ENCODE measurements around the gene MICAL1. TPM values are rescaled to one million over a fixed set of nuclear protein-coding genes. Genes with fewer than 3 reads are reported as not detected.
A peak's percentile ranks its signal among the peaks of the same experiment; 100 is the strongest.

Gene MICAL1
- total and polyA plus RNA-seq, 2 donors (not counting 1 experiment from before 2014, with no cell fraction given): 202 to 319 TPM

GRCh38 chr6:109484122-109484521 lies 28.6 kb upstream of the MICAL1 start:
- peaks cover 40% of the 10 kb centered on the region for H3K4me1 Mint-ChIP-seq
- H3K9me3 ChIP-seq (ENCODE audit: control extremely low read depth in 1 of 3, control insufficient read depth in 2 of 3, insufficient read depth in 1 of 3, low read length in 2 of 3): no peaks in the 10 kb centered on the region
- WGBS (ENCODE audit: insufficient coverage): 94% methylated on average over 2 of the region's 3 CpGs
- H3K4me1 ChIP-seq (ENCODE audit: control insufficient read depth in 2 of 2, insufficient read depth in 2 of 2, low read length in 2 of 2): peaks cover 31 to 47% of the 10 kb centered on the region in 2 donors
- ATAC-seq (ENCODE audit: low read depth) (no peak), DNase-seq (peak; percentile 26)
- H3K4me2 ChIP-seq (replicated peaks; ENCODE audit: low read depth, low read length, poor library complexity, severe bottlenecking): peak overlapping the region; percentile 79
- CTCF ChIA-PET: interaction anchor here (1.2 to 1.5 kb wide), 2 partner anchors 43 to 556 kb away, joined by 3 to 4 read pairs; no protein-coding TSS in a partner anchor
- intact Hi-C loops (cut with micrococcal nuclease): loop anchor here (5.0 to 10.0 kb wide), 2 partner anchors 698 to 1331 kb away; partner anchors contain the start of genes CDC40 and CDK19
- peak overlapping the region in 2 of 5 experiments; percentile 65 for H3K4me3 ChIP-seq (ENCODE audit: control extremely low read depth in 1 of 5, extremely low read depth in 1 of 5, insufficient read depth in 1 of 5, low read depth in 2 of 5, low read length in 4 of 5)
- no peaks in the 10 kb centered on the region for H3K27me3 Mint-ChIP-seq
- H3K27ac ChIP-seq (ENCODE audit: low read length in 2 of 2): peak overlapping the region; percentile 65 to 79
- H3K36me3 ChIP-seq (replicated peaks in 1 of 2; ENCODE audit: control extremely low read depth in 1 of 2, control insufficient read depth in 1 of 2, extremely low read depth in 1 of 2, insufficient read depth in 2 of 2, low read length in 1 of 2): peaks cover 6 to 18% of the 10 kb centered on the region in 2 experiments
- H3K9me3 Mint-ChIP-seq (ENCODE audit: insufficient read depth): no peaks in the 10 kb centered on the region
- peak overlapping the region; percentile 68 for H3K9ac ChIP-seq (ENCODE audit: low read length)
- H2AFZ ChIP-seq (ENCODE audit: insufficient read depth, low read depth, low read length, poor library complexity, severe bottlenecking): peak overlapping the region; percentile 78
- H3K27ac Mint-ChIP-seq: peak overlapping the region; percentile 85
- TF ChIP-seq EZH2 (IDR thresholded peaks at IDR 0.05; ENCODE audit: borderline replicate concordance, insufficient read depth, low read depth, low read length, poor library complexity, severe bottlenecking) (no peak), CTCF (IDR thresholded peaks at IDR 0.05) (no peak)
- no peaks in the 10 kb centered on the region for H4K20me1 ChIP-seq (ENCODE audit: control insufficient read depth, insufficient read depth, low read length, poor library complexity, severe bottlenecking)
- H3K79me2 ChIP-seq (ENCODE audit: control insufficient read depth, insufficient read depth, low read length): peaks cover 38% of the 10 kb centered on the region
- H3K27me3 ChIP-seq (replicated peaks in 1 of 4; ENCODE audit: control extremely low read depth in 1 of 4, control insufficient read depth in 3 of 4, insufficient read depth in 4 of 4, low read length in 3 of 4): no peaks in the 10 kb centered on the region
- peak overlapping the region; percentile 90 for H3K4me3 Mint-ChIP-seq
- POLR2A ChIA-PET: interaction anchor here (1.6 kb wide), 1 partner anchor 28 kb away, joined by 3 read pairs; no protein-coding TSS in a partner anchor

DNA sequence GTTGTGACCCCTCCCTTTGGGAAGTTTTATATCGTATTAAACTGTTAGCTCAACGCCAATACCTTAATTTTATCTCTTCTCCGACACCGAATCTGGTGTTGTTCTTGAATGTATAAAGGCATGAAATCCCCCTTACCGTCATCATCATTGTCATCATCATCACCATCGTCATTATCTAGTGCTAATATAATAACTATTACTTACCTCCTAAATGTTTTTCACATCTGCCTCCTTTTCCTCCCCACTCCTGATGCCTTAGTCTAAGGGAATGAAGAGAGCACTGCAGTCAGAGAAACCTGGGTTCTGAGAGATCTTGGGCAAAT lies 28.1 kb upstream of the MICAL1 start:
- POLR2A ChIA-PET: interaction anchor here (1.6 kb wide), 1 partner anchor 27 kb away, joined by 3 read pairs; no protein-coding TSS in a partner anchor
- peak overlapping the region; percentile 79 for H3K4me2 ChIP-seq (replicated peaks; ENCODE audit: low read depth, low read length, poor library complexity, severe bottlenecking)
- H3K9me3 Mint-ChIP-seq (ENCODE audit: insufficient read depth): no peaks in the 10 kb centered on the region

More for the DNA sequence above, 28.1 kb upstream of the MICAL1 start:
- peaks cover 43% of the 10 kb centered on the region for H3K79me2 ChIP-seq (ENCODE audit: control insufficient read depth, insufficient read depth, low read length)
- intact Hi-C loops (cut with micrococcal nuclease): loop anchor here (1.0 to 10.0 kb wide), 7 partner anchors 28 to 1331 kb away; partner anchors contain the start of genes AK9, CDC40, CDK19 and CEP57L1
- Mint-ChIP-seq H3K27ac (peak overlapping the region; percentile 85), H3K27me3 (no peaks in the 10 kb centered on the region), H3K4me1 (peaks cover 45% of the 10 kb centered on the region), H3K4me3 (peak overlapping the region; percentile 90)
- peaks cover 6 to 18% of the 10 kb centered on the region in 2 experiments for H3K36me3 ChIP-seq (replicated peaks in 1 of 2; ENCODE audit: control extremely low read depth in 1 of 2, control insufficient read depth in 1 of 2, extremely low read depth in 1 of 2, insufficient read depth in 2 of 2, low read length in 1 of 2)
- peak overlapping the region; percentile 43 to 65 (median 59) for H3K4me3 ChIP-seq (ENCODE audit: control extremely low read depth in 1 of 5, extremely low read depth in 1 of 5, insufficient read depth in 1 of 5, low read depth in 2 of 5, low read length in 4 of 5)
- CTCF ChIA-PET: no interaction called here
- peaks cover 34 to 51% of the 10 kb centered on the region in 2 donors for H3K4me1 ChIP-seq (ENCODE audit: control insufficient read depth in 2 of 2, insufficient read depth in 2 of 2, low read length in 2 of 2)
- H4K20me1 ChIP-seq (ENCODE audit: control insufficient read depth, insufficient read depth, low read length, poor library complexity, severe bottlenecking): no peaks in the 10 kb centered on the region
- H3K9ac ChIP-seq (ENCODE audit: low read length): peak overlapping the region; percentile 68
- WGBS (ENCODE audit: insufficient coverage): no CpG with 5 or more reads among the region's 6 CpGs
- no peaks in the 10 kb centered on the region for H3K27me3 ChIP-seq (replicated peaks in 1 of 4; ENCODE audit: control extremely low read depth in 1 of 4, control insufficient read depth in 3 of 4, insufficient read depth in 4 of 4, low read length in 3 of 4)
- peak overlapping the region; percentile 65 to 79 for H3K27ac ChIP-seq (ENCODE audit: low read length in 2 of 2)
- ATAC-seq (ENCODE audit: low read depth): peak; percentile 1
- TF ChIP-seq CTCF (IDR thresholded peaks at IDR 0.05) (no peak), EZH2 (IDR thresholded peaks at IDR 0.05; ENCODE audit: borderline replicate concordance, insufficient read depth, low read depth, low read length, poor library complexity, severe bottlenecking) (no peak)
- peak overlapping the region; percentile 78 for H2AFZ ChIP-seq (ENCODE audit: insufficient read depth, low read depth, low read length, poor library complexity, severe bottlenecking)
- no peak for DNase-seq
- no peaks in the 10 kb centered on the region for H3K9me3 ChIP-seq (ENCODE audit: control extremely low read depth in 1 of 3, control insufficient read depth in 2 of 3, insufficient read depth in 1 of 3, low read length in 2 of 3)

Data from B cell (primary cell).